Stimulated activated CD8-positive, alpha-beta memory T cell treated with anti-CD3 and anti-CD28 coated beads, Interleukin-7, amount 100 ng/mL, for 4 hours (primary cell): ENCODE data around the gene PLEK.
"Not testable (repeated sequence)": the region's sequence is repeated elsewhere in the genome, so short reads cannot be mapped to it uniquely, and the experiment has no call there.

Source experiments
- DNase-seq, 2 donors: peaks; one replicate each; pipeline ENCODE4 v3.0.0-alpha.2; 2020; ENCODE audit warnings: low read depth in 2 of 2

The PLEK gene

GRCh38 chr2:68441179-68441993, 76.3 kb downstream of the PLEK start:
- peak; percentile 60 to 82 for DNase-seq

- no peak for DNase-seq
These were observed 76.9 kb downstream of the PLEK start for GRCh38 chr2:68441994-68442322.

GRCh38 chr2:68446425-68446824, 81.3 kb downstream of the PLEK start:
- not testable (repeated sequence) for DNase-seq
